Right lobe of liver (tissue), 4 donors: ENCODE results near the gene PLCB1.

Source experiments
- POLR2A ChIP-seq: fragments of 450-650 bp; IDR thresholded peaks from one replicate; pipeline ENCODE4 v1.6.1; 2017; ENCODE audit warnings: antibody characterized with exemption, mild to moderate bottlenecking
- TF ChIP-seq, protein P1 (sequence below), 4 donors: fragments of 200-600 bp in 3 of 4; fragments of 450-650 bp in 1 of 4; IDR thresholded peaks; one replicate each; pipeline versions ENCODE4 v1.5.1 to v1.8.0; 2016 to 2022; ENCODE audit warnings: antibody characterized with exemption in 4 of 4, mild to moderate bottlenecking in 2 of 4
- donor health status: DM: no; HTN: no; CAD: no.
- donor health status: DM: no; HTN: no; CAD: no.
- donor health status: DM: no; HTN: yes; CAD: no.

DNA sequence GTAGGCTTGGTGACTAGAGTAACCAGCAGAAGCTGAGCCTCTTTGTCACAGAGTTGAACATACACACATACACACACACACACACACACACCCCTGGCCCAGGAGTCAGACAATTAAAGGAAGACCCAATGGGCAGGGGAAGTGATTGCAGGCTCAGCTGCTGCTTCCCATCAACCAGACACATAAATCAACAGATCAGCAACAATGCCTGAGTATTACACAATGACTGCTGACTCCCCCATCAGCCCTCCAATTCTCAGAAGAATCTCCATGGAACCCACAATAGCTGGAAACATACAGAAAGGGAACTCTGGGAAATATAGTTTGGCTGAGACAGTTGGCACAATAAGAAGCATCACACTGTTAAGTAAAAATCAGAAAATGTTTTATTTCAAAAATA is 666.4 kb downstream of the PLCB1 start:
- TF ChIP-seq, protein P1, sequence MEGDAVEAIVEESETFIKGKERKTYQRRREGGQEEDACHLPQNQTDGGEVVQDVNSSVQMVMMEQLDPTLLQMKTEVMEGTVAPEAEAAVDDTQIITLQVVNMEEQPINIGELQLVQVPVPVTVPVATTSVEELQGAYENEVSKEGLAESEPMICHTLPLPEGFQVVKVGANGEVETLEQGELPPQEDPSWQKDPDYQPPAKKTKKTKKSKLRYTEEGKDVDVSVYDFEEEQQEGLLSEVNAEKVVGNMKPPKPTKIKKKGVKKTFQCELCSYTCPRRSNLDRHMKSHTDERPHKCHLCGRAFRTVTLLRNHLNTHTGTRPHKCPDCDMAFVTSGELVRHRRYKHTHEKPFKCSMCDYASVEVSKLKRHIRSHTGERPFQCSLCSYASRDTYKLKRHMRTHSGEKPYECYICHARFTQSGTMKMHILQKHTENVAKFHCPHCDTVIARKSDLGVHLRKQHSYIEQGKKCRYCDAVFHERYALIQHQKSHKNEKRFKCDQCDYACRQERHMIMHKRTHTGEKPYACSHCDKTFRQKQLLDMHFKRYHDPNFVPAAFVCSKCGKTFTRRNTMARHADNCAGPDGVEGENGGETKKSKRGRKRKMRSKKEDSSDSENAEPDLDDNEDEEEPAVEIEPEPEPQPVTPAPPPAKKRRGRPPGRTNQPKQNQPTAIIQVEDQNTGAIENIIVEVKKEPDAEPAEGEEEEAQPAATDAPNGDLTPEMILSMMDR (IDR thresholded peaks at IDR 0.05): no peak
- no peak for TF ChIP-seq POLR2A
